ENCODE results near the gene TLX3.

The TLX3 gene

GRCh38 chr5:171310819-171311321 lies 1.8 kb downstream of the TLX3 start:
- TF ChIP-seq EGR1 (IDR thresholded peaks at IDR 0.05) = no peak
- TF ChIP-seq USF1 (IDR thresholded peaks at IDR 0.05) = no peak
- no peak for TF ChIP-seq TCF12 (IDR thresholded peaks at IDR 0.05; ENCODE audit: low read depth)
- no peak for TF ChIP-seq FOXM1 (IDR thresholded peaks at IDR 0.05; ENCODE audit: borderline replicate concordance, low read depth)
- no peak for TF ChIP-seq ZBTB7A (IDR thresholded peaks at IDR 0.05; ENCODE audit: low read depth)
- no peak for TF ChIP-seq CEBPB (IDR thresholded peaks at IDR 0.05)
- TF ChIP-seq YY1 (IDR thresholded peaks at IDR 0.05; ENCODE audit: low read depth) = no peak
- TF ChIP-seq TAF1 (IDR thresholded peaks at IDR 0.05; ENCODE audit: low read depth) = no peak
- no peak for TF ChIP-seq CREB1 (IDR thresholded peaks at IDR 0.05; ENCODE audit: low read depth)
- TF ChIP-seq TEAD4 (IDR thresholded peaks at IDR 0.05) = no peak
- no peak for TF ChIP-seq RAD21 (IDR thresholded peaks at IDR 0.05; ENCODE audit: low read depth)
- no peak for TF ChIP-seq NFIC (IDR thresholded peaks at IDR 0.05)
- TF ChIP-seq EP300 (IDR thresholded peaks at IDR 0.05; ENCODE audit: borderline replicate concordance) = no peak
- no peak for TF ChIP-seq REST (IDR thresholded peaks at IDR 0.05; ENCODE audit: low read depth)
- no peak for TF ChIP-seq MAX (IDR thresholded peaks at IDR 0.05)

- no peak for TF ChIP-seq TCF12 (IDR thresholded peaks at IDR 0.05; ENCODE audit: low read depth)
- no peak for TF ChIP-seq TEAD4 (IDR thresholded peaks at IDR 0.05)
- no peak for TF ChIP-seq NFIC (IDR thresholded peaks at IDR 0.05)
- no peak for TF ChIP-seq EP300 (IDR thresholded peaks at IDR 0.05; ENCODE audit: borderline replicate concordance)
- TF ChIP-seq RAD21 (IDR thresholded peaks at IDR 0.05; ENCODE audit: low read depth) = no peak
- TF ChIP-seq REST (IDR thresholded peaks at IDR 0.05; ENCODE audit: low read depth) = no peak
- TF ChIP-seq MAX (IDR thresholded peaks at IDR 0.05) = no peak
- no peak for TF ChIP-seq EGR1 (IDR thresholded peaks at IDR 0.05)
- TF ChIP-seq ZBTB7A (IDR thresholded peaks at IDR 0.05; ENCODE audit: low read depth) = no peak
- TF ChIP-seq CEBPB (IDR thresholded peaks at IDR 0.05) = no peak
Observed at GRCh38 chr5:171311322-171312077, 2.5 kb downstream of the TLX3 start.

GRCh38 chr5:171312129-171312974 lies 3.3 kb downstream of the TLX3 start:
- TF ChIP-seq USF1 (IDR thresholded peaks at IDR 0.05) (no peak), MAX (IDR thresholded peaks at IDR 0.05) (no peak), ZBTB7A (IDR thresholded peaks at IDR 0.05; ENCODE audit: low read depth) (no peak), EP300 (IDR thresholded peaks at IDR 0.05; ENCODE audit: borderline replicate concordance) (no peak), FOXM1 (IDR thresholded peaks at IDR 0.05; ENCODE audit: borderline replicate concordance, low read depth) (no peak), EGR1 (IDR thresholded peaks at IDR 0.05) (no peak), TCF12 (IDR thresholded peaks at IDR 0.05; ENCODE audit: low read depth) (no peak), RAD21 (IDR thresholded peaks at IDR 0.05; ENCODE audit: low read depth) (no peak), NFIC (IDR thresholded peaks at IDR 0.05) (no peak), TEAD4 (IDR thresholded peaks at IDR 0.05) (no peak), TAF1 (IDR thresholded peaks at IDR 0.05; ENCODE audit: low read depth) (no peak), CREB1 (IDR thresholded peaks at IDR 0.05; ENCODE audit: low read depth) (no peak), REST (IDR thresholded peaks at IDR 0.05; ENCODE audit: low read depth) (no peak), CEBPB (IDR thresholded peaks at IDR 0.05) (no peak), YY1 (IDR thresholded peaks at IDR 0.05; ENCODE audit: low read depth) (no peak)

Measured in Ishikawa (cell line).